AG04450 (cell line): Measurements from ENCODE around the gene SEMA5A. TPM values are rescaled to one million over a fixed set of nuclear protein-coding genes. Genes with fewer than 3 reads are reported as not detected.

Experiments
- CTCF ChIA-PET: fragments of 300-600, 350-600 bp; formaldehyde crosslinking; extraction: SDS; loops from one replicate; lab custom pipeline; 2022; ENCODE audit warnings: antibody characterized with exemption, inconsistent platforms; lab: Charles Lee
- POLR2A ChIA-PET: fragments of 350-600 bp; formaldehyde crosslinking; extraction: SDS; loops from one replicate; lab custom pipeline; 2021; ENCODE audit warnings: antibody characterized with exemption, inconsistent platforms; lab: Yijun Ruan, JAX
- DNase-seq: peaks from one replicate; pipeline ENCODE4 v3.0.0-alpha.2; 2011; ENCODE audit warnings: low read depth, low spot score
- H3K27ac ChIP-seq: one replicate; pipeline ENCODE4 v1.5.1; 2012; ENCODE audit warnings: low read depth, low read length, control low read depth
- H3K27me3 ChIP-seq: one replicate; pipeline ENCODE4 v1.6.0; 2012; ENCODE audit warnings: low read length; ENCODE audit not compliant: control insufficient read depth, insufficient read depth
- H3K4me3 ChIP-seq: 2 replicates; pipeline ENCODE4 v1.5.1; 2011; ENCODE audit warnings: mild to moderate bottlenecking, low read depth, low read length, control low read depth
- H3K9me3 ChIP-seq: 2 replicates; pipeline ENCODE4 v1.5.1; 2012; ENCODE audit warnings: low read length; ENCODE audit not compliant: control insufficient read depth, insufficient read depth
- polyA plus RNA-seq: library from polyadenylated mRNA; depleted of rRNA; stranded (reverse); fragments of >200 nt; gene quantifications from 2 replicates; pipeline ENCODE4 v1.2.3, GENCODE V29; 2011
- TF ChIP-seq, protein P1 (sequence below): IDR thresholded peaks from 2 replicates; pipeline ENCODE4 v1.5.1; 2011; ENCODE audit warnings: low read depth, low read length, control low read depth, inconsistent platforms

SEMA5A gene
- polyA plus RNA-seq, 1 experiment: 31.8 TPM

DNA sequence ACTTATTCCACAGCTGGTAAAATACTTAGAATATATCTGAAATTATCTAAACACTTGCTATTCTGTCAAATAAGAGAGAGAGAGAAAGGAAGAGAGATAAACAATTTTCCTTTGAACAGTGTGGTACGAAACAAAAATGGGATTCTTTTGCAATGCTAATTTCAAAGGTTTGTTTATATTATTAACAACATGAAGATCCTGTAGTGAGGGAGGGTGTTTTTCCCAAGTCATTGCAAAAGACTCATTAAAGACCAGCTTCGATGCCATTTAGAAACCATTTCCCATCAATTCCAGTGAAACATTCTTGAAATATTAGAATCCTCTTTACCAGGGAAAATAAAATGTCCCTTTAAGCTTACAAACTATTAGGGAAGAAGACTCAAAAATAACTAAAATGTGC lies 505.4 kb downstream of the SEMA5A start:
- DNase-seq: no peak
- no peaks in the 10 kb centered on the region for H3K27me3 ChIP-seq
- H3K4me3 ChIP-seq: no peak overlapping the region
- ChIA-PET POLR2A (no interaction called here), CTCF (no interaction called here)
- H3K9me3 ChIP-seq: no peaks in the 10 kb centered on the region
- no peak overlapping the region for H3K27ac ChIP-seq
- TF ChIP-seq, protein P1, sequence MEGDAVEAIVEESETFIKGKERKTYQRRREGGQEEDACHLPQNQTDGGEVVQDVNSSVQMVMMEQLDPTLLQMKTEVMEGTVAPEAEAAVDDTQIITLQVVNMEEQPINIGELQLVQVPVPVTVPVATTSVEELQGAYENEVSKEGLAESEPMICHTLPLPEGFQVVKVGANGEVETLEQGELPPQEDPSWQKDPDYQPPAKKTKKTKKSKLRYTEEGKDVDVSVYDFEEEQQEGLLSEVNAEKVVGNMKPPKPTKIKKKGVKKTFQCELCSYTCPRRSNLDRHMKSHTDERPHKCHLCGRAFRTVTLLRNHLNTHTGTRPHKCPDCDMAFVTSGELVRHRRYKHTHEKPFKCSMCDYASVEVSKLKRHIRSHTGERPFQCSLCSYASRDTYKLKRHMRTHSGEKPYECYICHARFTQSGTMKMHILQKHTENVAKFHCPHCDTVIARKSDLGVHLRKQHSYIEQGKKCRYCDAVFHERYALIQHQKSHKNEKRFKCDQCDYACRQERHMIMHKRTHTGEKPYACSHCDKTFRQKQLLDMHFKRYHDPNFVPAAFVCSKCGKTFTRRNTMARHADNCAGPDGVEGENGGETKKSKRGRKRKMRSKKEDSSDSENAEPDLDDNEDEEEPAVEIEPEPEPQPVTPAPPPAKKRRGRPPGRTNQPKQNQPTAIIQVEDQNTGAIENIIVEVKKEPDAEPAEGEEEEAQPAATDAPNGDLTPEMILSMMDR: no peak

DNA sequence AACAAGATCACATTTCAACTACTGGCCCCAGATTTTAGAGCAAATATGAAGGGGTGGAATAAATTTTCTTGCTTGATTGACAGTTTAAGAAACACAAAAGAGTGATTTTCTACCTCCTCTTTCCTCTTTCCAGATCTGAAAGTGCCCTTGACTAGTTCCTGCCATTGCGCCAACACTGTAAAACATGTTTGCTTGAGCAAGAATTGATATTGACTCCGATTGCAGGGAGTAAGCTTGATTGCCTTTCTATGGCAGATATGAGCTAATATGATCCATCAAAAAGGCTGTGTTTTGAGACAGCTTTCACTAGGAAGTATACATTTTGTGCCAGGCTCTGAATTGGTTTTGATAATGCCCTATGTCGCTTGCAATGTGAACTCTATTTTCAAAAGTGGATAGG lies 508.8 kb downstream of the SEMA5A start:
- no peak for DNase-seq
- no peaks in the 10 kb centered on the region for H3K27me3 ChIP-seq
- ChIA-PET CTCF (no interaction called here), POLR2A (no interaction called here)
- H3K27ac ChIP-seq: no peak overlapping the region
- no peaks in the 10 kb centered on the region for H3K9me3 ChIP-seq
- TF ChIP-seq, protein P1: no peak
- H3K4me3 ChIP-seq: no peak overlapping the region

DNA sequence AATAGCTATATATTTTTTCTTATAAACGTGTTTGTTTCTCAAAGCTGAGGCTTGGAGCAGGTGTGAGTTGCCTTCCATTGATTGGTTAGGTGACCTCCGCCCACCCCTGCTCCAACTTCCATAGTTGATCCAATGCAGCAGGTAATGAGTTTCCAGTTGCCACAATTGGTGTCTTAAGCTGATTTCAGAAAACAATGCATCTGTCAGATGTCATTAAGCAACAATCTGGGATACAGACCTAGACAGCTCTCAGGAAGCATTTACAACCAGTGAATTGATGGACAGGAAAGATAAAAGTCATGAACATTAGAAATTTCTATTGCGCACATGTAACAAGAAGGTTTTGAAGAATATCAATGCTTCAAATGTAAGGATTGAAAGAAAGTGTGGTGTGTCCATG lies 510.5 kb downstream of the SEMA5A start:
- TF ChIP-seq, protein P1: no peak
- DNase-seq: no peak
- no peak overlapping the region for H3K4me3 ChIP-seq
- H3K9me3 ChIP-seq: no peaks in the 10 kb centered on the region
- H3K27ac ChIP-seq: no peak overlapping the region
- ChIA-PET POLR2A (no interaction called here), CTCF (interaction anchor here (0.6 to 0.7 kb wide), 2 partner anchors 43 to 1248 kb away, joined by 6 to 9 read pairs; no protein-coding TSS in a partner anchor)
- no peaks in the 10 kb centered on the region for H3K27me3 ChIP-seq

DNA sequence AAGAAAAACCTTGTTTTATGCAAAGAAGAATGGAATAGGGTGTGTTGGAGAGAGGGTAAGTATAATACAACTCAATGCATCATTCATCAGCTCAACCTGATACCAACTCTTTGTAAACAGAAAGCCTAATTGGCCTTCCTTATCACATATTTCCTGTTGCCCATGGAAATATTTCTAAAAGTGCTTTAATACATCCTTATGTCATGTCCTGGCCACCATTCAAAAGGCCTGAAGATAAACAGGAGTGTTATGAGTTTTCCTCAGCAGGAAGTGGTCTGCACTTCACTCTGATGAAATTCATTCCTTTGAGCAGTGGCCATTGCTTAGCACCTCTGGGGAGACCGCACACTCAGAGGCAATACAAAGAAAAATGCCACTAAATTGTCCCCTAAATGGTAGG lies 511.2 kb downstream of the SEMA5A start:
- TF ChIP-seq, protein P1: no peak
- ChIA-PET CTCF (no interaction called here), POLR2A (no interaction called here)
- Histone ChIP-seq H3K4me3 (no peak overlapping the region), H3K27ac (no peak overlapping the region), H3K27me3 (no peaks in the 10 kb centered on the region), H3K9me3 (no peaks in the 10 kb centered on the region)
- DNase-seq: peak; percentile 38

DNA sequence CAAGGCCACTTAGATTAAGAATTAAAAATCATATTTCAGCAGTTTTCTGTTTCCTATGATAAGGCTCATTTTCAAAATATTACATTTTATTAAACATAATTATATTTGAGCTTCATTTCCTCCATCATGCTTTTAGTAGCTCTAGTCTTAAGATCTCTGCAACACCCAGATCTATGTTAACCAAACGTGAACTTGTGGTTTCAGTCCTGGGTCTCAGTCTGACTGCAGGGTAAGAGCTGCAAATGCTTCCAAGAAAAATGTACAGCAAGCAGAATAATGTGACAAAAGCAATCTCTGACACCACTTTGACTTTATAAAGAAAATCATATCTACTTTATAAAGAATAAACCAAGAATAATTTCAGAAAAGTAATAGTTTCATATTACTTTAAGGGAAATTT lies 512.4 kb downstream of the SEMA5A start:
- Histone ChIP-seq H3K27me3 (no peaks in the 10 kb centered on the region), H3K4me3 (no peak overlapping the region), H3K27ac (no peak overlapping the region), H3K9me3 (no peaks in the 10 kb centered on the region)
- no peak for DNase-seq
- CTCF ChIA-PET: no interaction called here
- TF ChIP-seq, protein P1: no peak
- POLR2A ChIA-PET: no interaction called here
